HG03175 (cell line): ENCODE results near the gene TRRAP.
A peak's percentile ranks its signal among the peaks of the same experiment; 100 is the strongest.
"Not testable (repeated sequence)": the region's sequence is repeated elsewhere in the genome, so short reads cannot be mapped to it uniquely, and the experiment has no call there.

ENCODE experiments used
- ATAC-seq: cut with Tn5 transposase; IDR thresholded peaks from one replicate; pipeline ENCODE4 v1.9.1; 2021; ENCODE audit warnings: mild to moderate bottlenecking, moderate library complexity; ENCODE audit not compliant: unreplicated experiment

The TRRAP gene

DNA sequence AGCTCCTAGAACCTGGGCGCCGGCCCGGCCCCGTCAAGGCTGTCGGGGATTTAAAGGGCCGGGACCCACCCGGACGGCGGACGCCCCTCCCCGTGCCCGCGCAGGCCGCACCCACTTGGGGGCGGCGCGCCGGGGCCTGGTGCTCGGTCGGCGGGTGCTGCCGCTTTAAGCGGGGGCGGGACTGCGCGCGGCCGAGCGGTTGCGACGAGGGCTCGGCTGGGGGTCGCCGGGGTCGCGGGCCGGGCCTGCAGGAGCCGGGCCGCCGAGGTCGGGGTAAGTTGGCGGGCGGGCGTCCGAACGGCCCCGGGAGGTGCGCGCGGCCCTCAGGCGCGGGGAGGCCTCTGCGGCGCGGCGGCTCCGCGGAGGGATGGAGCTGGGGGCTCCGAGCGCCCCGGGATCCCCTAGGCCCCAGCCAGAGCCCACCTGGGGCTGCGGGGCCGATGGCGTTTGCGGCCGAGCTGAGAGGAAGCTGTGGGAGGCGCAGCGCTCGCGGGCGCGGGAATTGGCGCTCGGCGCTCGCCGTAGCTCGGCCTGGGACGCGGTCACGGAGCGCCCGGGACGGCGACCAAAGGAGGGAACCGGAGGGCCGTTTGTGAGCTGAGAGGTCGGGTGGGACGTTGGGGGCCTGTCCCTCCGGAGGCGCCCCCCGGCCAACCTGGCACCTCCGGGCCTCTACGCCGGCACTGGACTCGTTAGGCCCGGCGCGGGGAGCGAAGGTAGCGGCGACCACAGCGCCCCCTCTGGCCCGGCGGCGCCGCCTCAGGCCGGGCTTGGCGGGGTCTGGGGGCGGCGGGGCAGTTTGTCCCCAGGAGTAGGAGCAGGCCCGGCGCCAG, at the start of gene TRRAP:
Gene TRRAP (plus strand): TSS at position 168 of the 833 bp plus-strand sequence. CDS start 2,619 bp downstream, outside the sequence.
- ATAC-seq: peak; percentile 70

- ATAC-seq: no peak
These were observed 47.3 kb upstream of the TRRAP start for GRCh38 chr7:98830972-98831548.

GRCh38 chr7:98831641-98832221, 46.6 kb upstream of the TRRAP start:
- no peak for ATAC-seq

DNA sequence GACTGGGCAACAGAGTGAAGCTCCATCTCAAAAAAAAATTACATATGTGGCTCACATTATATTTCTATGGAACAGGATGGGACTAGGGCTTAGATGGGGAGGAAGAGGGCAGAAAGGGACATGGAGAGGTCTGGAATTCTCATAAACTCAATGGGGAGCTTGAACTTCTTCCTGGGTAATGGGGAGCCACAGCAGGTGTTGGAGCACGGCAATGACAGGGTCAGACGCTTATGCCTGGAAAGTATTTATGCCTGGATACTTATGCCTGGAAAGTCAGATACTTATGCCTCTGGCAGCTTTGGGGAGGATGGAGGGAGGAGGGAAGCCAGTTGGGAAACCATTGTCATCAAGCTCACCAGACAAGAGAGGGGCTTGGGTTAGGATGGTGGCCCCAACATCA, 45.3 kb upstream of the TRRAP start:
- ATAC-seq: no peak

DNA sequence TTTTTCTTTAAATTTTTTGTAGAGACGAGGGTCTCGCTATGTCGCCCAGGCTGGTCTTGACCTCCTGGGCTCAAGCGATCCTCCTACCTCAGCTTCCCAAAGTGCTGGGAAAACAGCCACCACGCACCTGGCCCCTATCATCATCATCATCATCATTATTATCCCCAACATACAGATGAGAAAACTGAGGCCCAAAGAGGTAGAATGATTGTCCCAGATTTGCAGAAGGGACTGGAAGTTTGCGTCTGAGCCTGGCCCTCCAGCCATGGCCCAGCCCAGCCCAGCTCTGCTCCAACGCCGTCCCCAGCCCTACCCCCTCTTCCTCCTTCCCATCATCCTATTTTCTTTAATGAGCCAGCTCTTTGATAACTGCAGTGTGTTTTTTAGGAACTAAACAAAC, 43.4 kb upstream of the TRRAP start:
- no peak for ATAC-seq

DNA sequence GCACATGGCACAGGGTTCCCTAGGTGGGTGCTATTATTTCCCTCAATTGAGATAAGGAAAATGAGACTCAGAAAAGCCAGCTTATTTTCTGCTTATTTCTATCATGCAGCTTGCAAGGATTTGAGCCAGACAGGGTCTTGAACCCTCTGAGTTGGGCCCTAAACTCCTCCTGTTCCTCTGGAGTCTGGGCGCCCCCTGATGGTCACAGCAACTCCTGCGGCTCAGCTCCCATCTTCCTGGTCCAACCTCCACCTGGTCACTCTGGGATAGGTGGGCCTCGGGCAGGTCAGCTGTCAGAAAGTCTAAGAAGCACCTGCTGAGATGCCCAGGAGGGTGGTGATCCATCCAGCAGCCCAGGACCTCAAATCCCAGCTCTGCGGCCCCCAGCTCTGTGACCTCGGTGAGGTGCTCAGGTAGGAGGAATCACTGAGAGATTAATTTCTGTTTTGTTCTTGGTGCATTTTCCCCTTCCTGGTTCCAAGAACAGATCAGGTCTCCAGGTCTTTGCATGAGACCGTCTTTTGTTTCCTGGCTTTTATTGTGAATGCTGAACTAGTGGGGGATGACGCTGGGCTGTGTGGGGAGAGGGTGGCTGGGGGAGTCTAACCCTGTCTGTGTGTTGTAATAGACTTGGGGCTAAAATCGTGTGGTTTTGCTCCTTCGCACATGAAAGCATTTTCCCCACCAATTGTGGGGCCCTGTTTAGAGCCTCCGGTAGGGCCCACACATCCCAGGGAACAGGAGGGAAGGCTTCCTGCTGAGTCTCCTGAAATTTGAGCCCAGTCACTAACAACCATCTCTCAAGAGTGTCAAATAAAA, 41.3 kb upstream of the TRRAP start:
- no peak for ATAC-seq

GRCh38 chr7:98837630-98837972, 40.7 kb upstream of the TRRAP start:
- no peak for ATAC-seq

- no peak for ATAC-seq
These were observed 38.2 kb upstream of the TRRAP start for GRCh38 chr7:98840096-98840495.

DNA sequence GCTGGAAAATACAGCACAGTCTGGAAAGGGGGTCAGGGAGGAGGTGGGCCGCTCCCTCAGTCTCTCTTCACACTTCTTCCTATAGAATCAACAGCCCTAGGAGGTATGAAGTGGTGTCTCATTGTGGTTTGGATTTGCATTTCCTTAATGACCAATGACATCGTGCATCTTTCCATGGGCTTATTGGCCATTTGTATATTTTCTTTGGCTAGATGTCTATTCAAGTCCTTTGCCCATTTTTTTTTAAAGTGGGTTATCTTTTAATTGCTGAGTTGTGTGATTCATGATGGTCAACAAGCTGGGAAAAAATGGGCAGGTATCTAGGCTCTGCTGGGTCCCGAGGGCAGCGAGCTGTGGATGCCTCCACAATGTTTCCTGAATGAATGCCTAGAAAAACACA, 37.6 kb upstream of the TRRAP start:
- ATAC-seq: no peak

- no peak for ATAC-seq
These were observed 36.9 kb upstream of the TRRAP start for GRCh38 chr7:98841179-98841997.

- ATAC-seq: not testable (repeated sequence)
These were observed 35.8 kb upstream of the TRRAP start for GRCh38 chr7:98842552-98842951.

DNA sequence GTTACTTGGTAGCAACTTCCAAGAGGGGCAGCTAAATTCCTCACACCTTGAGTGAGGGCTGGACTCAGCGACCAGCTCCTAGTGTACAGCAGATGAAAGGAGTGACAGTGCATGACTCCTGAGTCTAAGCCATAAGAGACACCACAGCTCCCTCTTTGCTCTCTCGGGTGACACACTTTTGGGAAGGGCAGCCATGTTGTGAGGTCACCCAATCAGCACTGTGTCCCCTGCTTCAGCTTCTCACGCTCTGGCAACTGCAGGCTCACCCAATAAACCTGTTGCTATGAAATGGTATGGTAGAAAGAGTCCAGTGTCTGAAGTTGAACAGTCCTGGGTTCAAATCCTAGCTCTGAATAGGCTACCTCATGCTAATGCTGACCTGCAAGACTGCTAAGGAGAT, 29.4 kb upstream of the TRRAP start:
- ATAC-seq: no peak

DNA sequence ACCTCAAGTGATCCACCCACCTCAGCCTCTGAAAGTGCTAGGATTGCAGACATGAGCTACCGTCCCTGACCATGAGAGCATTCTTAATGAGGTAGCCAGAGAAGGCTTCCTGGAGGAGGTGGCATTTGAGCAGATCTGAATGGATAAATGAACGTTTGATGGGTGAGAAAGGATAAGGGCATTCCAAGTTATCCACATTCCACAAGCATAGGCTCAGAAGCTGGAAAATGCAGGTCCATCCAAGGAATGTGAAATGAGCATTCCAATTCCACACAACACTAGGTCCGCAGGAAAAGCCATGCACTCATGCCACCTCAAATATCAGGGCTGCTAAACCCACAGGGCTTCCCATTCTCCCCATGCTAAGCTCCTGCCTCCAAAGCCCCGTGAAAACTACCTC, 25.5 kb upstream of the TRRAP start:
- no peak for ATAC-seq

DNA sequence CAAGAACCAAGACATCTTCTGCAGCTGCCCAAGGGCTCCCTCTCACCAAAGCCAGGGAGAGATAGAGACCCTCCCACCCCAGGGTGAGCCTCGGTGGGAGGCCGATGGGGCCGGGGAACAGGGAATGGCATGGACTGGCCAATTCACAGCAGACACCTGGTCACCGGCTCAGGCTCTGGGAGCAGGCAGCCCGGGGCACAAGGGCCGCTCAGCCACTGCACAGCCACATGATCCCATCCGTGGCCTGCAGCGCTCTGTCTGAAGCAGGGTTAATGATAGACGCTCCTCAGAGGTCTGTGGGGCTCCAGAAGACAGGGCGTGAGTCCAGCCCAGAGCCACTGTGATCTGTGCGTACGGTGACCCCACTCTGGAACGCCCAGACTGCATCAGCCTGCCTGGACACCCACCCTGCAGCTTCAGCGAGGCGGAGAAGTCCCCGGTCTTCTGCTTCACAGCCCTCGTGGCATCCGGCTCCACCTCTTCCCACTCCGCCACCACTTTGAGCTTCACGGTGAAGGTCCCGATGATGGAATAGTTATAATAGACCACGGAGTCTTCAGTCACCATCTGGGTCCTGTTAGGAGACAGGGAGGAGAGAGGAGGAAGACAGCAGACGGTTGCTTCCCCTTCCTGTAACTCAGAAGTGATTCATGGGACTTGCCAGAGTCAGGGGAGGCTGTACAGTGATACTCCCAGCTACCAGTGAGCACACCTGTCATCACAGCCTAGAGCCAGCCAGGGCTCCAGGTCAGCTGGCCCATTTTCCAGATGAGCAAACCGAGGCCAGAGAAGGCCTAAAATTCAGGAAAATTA, 22.5 kb upstream of the TRRAP start:
- no peak for ATAC-seq

GRCh38 chr7:98860071-98860470, 18.3 kb upstream of the TRRAP start:
- no peak for ATAC-seq

GRCh38 chr7:98862203-98862602, 16.1 kb upstream of the TRRAP start:
- no peak for ATAC-seq

GRCh38 chr7:98862716-98863420, 15.5 kb upstream of the TRRAP start:
- ATAC-seq: no peak

- ATAC-seq: no peak
These were observed 14.7 kb upstream of the TRRAP start for GRCh38 chr7:98863601-98864000.
